Lower lobe of right lung (tissue), 2 donors: ENCODE data around the gene TMEM41A. TPM values are rescaled to one million over a fixed set of nuclear protein-coding genes. Genes with fewer than 3 reads are reported as not detected.
A peak's percentile ranks its signal among the peaks of the same experiment; 100 is the strongest.

Source experiments
- ATAC-seq, 2 donors: fragments of 200-7000 bp; cut with Tn5 transposase; one replicate each; pipeline ENCODE4 v1.9.1; 2020 to 2022; ENCODE audit warnings: mild to moderate bottlenecking in 2 of 2, moderate library complexity in 2 of 2
- DNase-seq: peaks from one replicate; pipeline ENCODE4 v3.0.0-alpha.2; 2020
- H3K27ac ChIP-seq: fragments of 200-600 bp; one replicate; pipeline ENCODE4 v1.8.0; 2022
- H3K27me3 ChIP-seq: fragments of 200-600 bp; one replicate; pipeline ENCODE4 v1.8.0; 2022; ENCODE audit warnings: low read depth
- H3K36me3 ChIP-seq: fragments of 200-600 bp; one replicate; pipeline ENCODE4 v1.8.0; 2022; ENCODE audit warnings: mild to moderate bottlenecking
- H3K4me1 ChIP-seq: fragments of 200-600 bp; one replicate; pipeline ENCODE4 v1.8.0; 2022
- H3K4me3 ChIP-seq: fragments of 200-600 bp; one replicate; pipeline ENCODE4 v1.8.0; 2022; ENCODE audit warnings: mild to moderate bottlenecking
- H3K9me3 ChIP-seq: fragments of 200-600 bp; one replicate; pipeline ENCODE4 v1.8.0; 2022
- intact Hi-C: fragments of 100-400 bp; cut with DNase I; formaldehyde crosslinking; loops from one replicate; pipeline ENCODE4 v1.11.0; 2022
- total RNA-seq: library from RNA; stranded (reverse); fragmentation: NEBNext Ultra II Directional; extraction: Animal tissue kit (Norgen Biotek cat#: 25700); gene quantifications from one replicate; pipeline ENCODE4 v1.2.1, GENCODE V29; 2021
- TF ChIP-seq, protein P1 (sequence below): fragments of 200-600 bp; IDR thresholded peaks from one replicate; pipeline ENCODE4 v1.8.0; 2022; ENCODE audit warnings: antibody characterized with exemption, mild to moderate bottlenecking
- donor health status: DM: no; HTN: yes; CAD: no; lungs with severe emphysema.

The TMEM41A gene
- total RNA-seq, 1 donor from 2014 or later = 24.0 TPM

DNA sequence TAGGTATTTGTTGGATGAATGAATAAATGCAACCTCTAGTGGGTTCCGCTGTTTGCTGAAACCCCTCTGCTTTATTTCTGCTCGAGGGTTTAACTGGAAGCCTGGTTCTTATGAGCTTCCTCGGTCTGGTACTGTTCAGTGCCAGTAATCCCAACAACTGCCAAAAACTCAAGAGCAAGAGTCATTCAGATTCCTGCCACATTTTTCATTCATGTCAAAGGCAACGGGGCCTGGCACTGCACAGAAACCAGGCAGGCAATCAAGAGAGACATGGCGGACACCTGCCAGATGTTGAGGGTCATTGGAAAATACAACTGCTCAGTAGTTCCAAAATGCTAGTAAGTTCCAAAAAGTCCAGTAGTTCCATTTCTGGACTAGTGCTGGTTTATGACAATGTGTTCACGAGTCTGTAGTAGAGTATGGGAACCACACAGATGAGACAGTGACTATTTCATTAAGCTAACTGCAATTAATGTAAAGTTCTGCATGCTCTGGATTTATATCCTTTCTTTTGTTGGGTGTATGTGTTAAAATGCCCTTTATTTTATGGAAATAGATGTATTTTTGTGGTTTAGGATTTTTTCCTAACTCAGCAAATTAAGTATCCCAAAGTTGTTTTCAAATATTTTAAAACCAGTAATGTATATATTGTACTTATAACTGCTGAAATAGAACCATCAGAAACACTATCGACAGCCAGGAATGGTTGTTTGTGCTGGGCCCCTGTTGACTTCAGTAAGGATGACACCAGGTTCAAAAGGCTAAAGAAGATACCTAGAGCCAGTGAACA, 22.7 kb upstream of the TMEM41A start:
- ATAC-seq = peak in 1 of 2 donors; percentile 64
- H3K9me3 ChIP-seq = no peaks in the 10 kb centered on the region
- TF ChIP-seq, protein P1, sequence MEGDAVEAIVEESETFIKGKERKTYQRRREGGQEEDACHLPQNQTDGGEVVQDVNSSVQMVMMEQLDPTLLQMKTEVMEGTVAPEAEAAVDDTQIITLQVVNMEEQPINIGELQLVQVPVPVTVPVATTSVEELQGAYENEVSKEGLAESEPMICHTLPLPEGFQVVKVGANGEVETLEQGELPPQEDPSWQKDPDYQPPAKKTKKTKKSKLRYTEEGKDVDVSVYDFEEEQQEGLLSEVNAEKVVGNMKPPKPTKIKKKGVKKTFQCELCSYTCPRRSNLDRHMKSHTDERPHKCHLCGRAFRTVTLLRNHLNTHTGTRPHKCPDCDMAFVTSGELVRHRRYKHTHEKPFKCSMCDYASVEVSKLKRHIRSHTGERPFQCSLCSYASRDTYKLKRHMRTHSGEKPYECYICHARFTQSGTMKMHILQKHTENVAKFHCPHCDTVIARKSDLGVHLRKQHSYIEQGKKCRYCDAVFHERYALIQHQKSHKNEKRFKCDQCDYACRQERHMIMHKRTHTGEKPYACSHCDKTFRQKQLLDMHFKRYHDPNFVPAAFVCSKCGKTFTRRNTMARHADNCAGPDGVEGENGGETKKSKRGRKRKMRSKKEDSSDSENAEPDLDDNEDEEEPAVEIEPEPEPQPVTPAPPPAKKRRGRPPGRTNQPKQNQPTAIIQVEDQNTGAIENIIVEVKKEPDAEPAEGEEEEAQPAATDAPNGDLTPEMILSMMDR = no peak
- H3K27ac ChIP-seq = no peak overlapping the region
- no peaks in the 10 kb centered on the region for H3K4me1 ChIP-seq
- H3K27me3 ChIP-seq = no peaks in the 10 kb centered on the region
- peaks cover 30% of the 10 kb centered on the region for H3K36me3 ChIP-seq
- H3K4me3 ChIP-seq = no peak overlapping the region
- intact Hi-C loops = no loop called here
- DNase-seq = no peak

DNA sequence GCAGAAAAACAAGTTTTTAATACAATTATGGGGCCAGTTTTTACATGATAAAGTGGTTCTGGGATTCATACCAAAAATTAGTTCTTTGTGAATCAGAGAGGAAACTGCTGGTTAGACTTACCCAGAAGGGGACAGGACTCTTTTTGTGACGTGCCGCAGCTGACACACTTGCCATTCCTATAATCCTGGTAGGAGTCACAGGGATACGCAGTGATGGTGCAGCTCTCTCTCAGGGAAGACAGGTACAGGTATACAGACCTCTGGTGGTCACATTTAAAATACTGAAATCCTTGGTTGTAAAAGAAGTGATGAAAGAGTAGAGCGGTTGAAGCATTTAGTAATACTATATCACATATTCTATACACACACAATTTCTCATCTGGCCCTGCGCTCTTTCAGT, 20.2 kb upstream of the TMEM41A start:
- Histone ChIP-seq H3K4me1 (no peaks in the 10 kb centered on the region), H3K36me3 (peaks cover 30% of the 10 kb centered on the region), H3K4me3 (no peak overlapping the region), H3K27ac (no peak overlapping the region), H3K9me3 (no peaks in the 10 kb centered on the region), H3K27me3 (no peaks in the 10 kb centered on the region)
- no peak for ATAC-seq
- no peak for DNase-seq
- TF ChIP-seq, protein P1 = no peak
- intact Hi-C loops = no loop called here

DNA sequence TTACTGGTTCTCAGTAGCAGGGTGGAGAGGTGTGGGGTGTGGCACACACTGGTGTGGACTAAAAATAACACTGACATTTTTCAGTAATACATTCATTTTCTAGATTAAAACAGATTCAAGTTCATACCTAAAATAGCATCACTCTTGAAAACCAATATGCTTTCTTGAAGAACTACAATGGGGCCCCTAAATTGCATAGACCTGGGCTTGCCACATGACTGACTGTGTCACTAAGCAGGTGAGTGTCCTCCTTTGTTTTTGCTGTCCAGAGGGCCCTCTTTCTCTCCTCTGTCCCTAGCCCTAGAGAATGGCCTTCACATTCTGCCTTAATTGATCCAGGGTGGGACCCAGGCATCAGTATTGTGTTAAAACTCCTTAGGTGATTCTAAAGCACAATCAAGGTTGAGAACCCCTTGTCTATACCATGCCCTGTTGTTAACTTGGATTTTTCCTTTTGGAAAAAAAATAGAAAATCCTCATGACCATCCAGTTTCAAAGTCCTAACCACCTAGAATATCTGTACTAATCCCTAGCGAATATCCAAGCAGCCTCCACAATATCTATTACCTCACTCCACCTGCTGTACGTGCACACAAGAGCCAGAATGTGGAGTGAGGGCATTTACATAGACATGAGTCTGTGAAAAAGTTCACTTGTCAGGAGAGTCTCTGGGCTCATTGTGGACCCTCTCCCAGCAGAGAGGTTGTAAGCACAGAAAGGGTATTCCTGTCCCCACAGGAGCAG, 18.7 kb upstream of the TMEM41A start:
- no peaks in the 10 kb centered on the region for H3K4me1 ChIP-seq
- H3K27ac ChIP-seq = no peak overlapping the region
- no peaks in the 10 kb centered on the region for H3K27me3 ChIP-seq
- H3K4me3 ChIP-seq = no peak overlapping the region
- TF ChIP-seq, protein P1 = no peak
- DNase-seq = no peak
- no peak for ATAC-seq
- peaks cover 30% of the 10 kb centered on the region for H3K36me3 ChIP-seq
- no peaks in the 10 kb centered on the region for H3K9me3 ChIP-seq
- intact Hi-C loops = no loop called here

DNA sequence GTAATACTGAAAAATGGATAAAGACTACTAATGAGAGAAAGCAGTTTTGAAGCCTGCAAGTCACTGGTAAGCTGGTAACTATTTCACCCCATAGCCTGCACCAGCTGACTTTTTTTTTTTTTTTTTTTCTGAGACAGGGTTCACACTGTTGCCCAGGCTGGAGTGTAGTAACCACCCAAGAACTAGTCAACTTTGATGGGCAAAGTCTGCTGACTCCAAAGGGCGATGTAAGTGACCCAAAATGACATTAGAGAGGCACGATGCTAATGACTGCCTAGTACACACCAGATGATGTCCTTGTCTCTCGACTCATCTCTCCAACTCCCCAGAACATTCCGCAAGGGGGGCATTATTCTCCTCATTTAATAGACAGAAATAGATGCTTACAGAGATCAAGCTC, 12.9 kb upstream of the TMEM41A start:
- H3K4me1 ChIP-seq = no peaks in the 10 kb centered on the region
- DNase-seq (no peak), ATAC-seq (no peak)
- H3K4me3 ChIP-seq = no peak overlapping the region
- no peaks in the 10 kb centered on the region for H3K27me3 ChIP-seq
- intact Hi-C loops = no loop called here
- no peak overlapping the region for H3K27ac ChIP-seq
- peaks cover 38% of the 10 kb centered on the region for H3K36me3 ChIP-seq
- H3K9me3 ChIP-seq = no peaks in the 10 kb centered on the region
- TF ChIP-seq, protein P1 = no peak

DNA sequence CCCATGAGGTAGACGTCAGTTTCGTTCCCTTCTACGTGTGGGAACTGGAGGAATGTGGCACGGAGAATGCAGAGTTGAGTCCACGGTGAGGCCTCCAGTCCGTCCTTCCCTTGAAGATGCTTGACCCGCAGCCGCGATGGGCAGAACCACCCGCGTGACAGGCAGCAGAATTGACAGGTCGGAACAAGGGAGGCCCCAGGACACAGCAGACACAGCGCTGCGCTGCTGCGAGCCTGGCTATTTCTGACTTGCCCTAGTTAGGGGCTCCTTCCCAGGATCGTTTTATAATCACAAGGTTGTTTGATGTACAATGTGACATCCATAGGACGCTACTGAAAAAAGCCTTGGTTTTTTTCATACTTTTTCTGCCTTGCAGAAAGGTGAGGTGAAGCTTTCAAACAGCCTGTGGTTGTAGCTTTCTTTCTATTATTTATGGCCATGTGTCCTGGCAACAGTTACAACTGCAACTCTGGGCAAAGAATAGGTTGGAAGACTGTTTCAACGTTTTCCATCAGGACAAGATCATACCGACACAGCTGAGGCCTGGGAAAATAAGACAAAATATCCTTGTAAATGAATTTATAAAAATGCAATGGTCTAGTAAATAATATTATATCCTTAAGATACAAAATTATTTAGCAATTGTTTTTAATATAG, 9.6 kb upstream of the TMEM41A start:
- peaks cover 22% of the 10 kb centered on the region for H3K36me3 ChIP-seq
- H3K9me3 ChIP-seq = no peaks in the 10 kb centered on the region
- H3K27ac ChIP-seq = no peak overlapping the region
- TF ChIP-seq, protein P1 = no peak
- no peaks in the 10 kb centered on the region for H3K4me1 ChIP-seq
- ATAC-seq (no peak), DNase-seq (no peak)
- no peak overlapping the region for H3K4me3 ChIP-seq
- intact Hi-C loops = no loop called here
- no peaks in the 10 kb centered on the region for H3K27me3 ChIP-seq
